Measurements from ENCODE around the gene OXGR1. TPM values are rescaled to one million over a fixed set of nuclear protein-coding genes. Genes with fewer than 3 reads are reported as not detected.
A peak's percentile ranks its signal among the peaks of the same experiment; 100 is the strongest.
"Not testable (repeated sequence)": the region's sequence is repeated elsewhere in the genome, so short reads cannot be mapped to it uniquely, and the experiment has no call there.

Gene OXGR1
- total RNA-seq, 3 donors from 2014 or later: not detected

DNA sequence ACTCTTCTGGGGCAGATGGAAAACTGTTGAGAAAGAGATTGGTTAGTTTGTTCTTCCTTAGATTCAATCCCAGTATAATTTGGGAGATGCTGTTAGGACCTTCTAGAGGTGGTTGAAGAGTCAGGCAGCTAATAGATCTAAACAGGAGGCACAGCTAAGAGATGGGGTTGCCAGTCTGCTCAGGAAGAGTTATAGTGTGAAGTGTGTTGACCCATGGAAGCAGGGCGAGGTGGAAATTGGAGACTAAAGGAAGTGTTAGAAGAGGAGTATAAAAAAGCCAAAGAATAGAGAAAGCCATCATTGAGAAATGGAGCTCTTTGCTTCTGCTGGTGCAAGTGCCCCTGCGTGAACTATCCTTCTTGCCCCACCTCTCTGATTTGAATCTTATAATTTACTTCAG is 3.8 kb upstream of the OXGR1 start:
- no peak for DNase-seq
- Mint-ChIP-seq H3K27me3 (ENCODE audit: low read depth) (peaks cover 41% of the 10 kb centered on the region), H3K9me3 (no peaks in the 10 kb centered on the region), H3K36me3 (ENCODE audit: insufficient read depth) (no peaks in the 10 kb centered on the region), H3K4me1 (ENCODE audit: low read depth) (peaks cover 2% of the 10 kb centered on the region), H3K4me3 (no peak overlapping the region)
- ATAC-seq: no peak

DNA sequence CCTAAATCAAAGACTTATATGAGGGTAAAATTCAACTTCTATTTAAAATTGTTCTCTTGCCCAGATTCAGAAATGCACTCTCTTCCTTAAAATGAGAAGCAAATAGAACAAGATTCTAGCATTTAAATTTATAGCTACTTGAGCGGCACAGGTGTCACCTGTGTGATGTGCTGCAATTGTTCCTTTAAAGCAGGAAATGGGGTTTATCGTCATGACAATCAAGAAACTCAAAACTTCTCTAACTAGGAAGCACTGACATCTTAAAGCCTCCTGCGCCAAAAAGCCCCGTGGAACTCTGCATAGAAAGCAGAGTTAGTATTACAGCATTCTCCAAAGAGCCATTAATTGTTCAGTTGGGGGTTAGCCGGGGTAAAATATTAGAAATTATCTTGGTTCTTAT is 2.6 kb upstream of the OXGR1 start:
- no peak overlapping the region for H3K4me3 Mint-ChIP-seq
- no peaks in the 10 kb centered on the region for H3K36me3 Mint-ChIP-seq (ENCODE audit: insufficient read depth)
- peaks cover 2% of the 10 kb centered on the region for H3K4me1 Mint-ChIP-seq (ENCODE audit: low read depth)
- peaks cover under 1% of the 10 kb centered on the region for H3K9me3 Mint-ChIP-seq
- DNase-seq (no peak), ATAC-seq (no peak)
- H3K27me3 Mint-ChIP-seq (ENCODE audit: low read depth): peaks cover 46% of the 10 kb centered on the region

DNA sequence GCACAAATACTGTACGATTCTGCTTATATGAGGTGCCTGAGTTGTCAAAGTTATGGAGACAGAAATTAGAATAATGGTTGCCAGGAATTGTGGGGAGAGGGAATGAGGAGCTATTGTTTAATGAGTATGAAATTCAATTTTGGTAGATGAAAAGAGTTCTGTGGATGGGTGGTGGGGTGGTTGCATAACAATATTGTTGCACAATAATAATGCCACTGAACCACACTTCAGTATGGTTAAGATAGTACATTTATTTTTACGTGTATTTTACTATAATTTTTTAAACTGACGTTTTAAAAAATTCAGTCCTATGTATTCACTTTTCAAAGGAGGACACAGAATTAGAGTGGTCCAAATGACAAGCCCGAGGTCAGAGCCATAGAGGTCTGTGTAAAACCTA is 1.8 kb upstream of the OXGR1 start:
- ATAC-seq (no peak), DNase-seq (no peak)
- Mint-ChIP-seq H3K4me1 (ENCODE audit: low read depth) (peaks cover 2% of the 10 kb centered on the region), H3K9me3 (peaks cover 5% of the 10 kb centered on the region), H3K4me3 (no peak overlapping the region), H3K36me3 (ENCODE audit: insufficient read depth) (no peaks in the 10 kb centered on the region), H3K27me3 (ENCODE audit: low read depth) (peaks cover 47% of the 10 kb centered on the region)

DNA sequence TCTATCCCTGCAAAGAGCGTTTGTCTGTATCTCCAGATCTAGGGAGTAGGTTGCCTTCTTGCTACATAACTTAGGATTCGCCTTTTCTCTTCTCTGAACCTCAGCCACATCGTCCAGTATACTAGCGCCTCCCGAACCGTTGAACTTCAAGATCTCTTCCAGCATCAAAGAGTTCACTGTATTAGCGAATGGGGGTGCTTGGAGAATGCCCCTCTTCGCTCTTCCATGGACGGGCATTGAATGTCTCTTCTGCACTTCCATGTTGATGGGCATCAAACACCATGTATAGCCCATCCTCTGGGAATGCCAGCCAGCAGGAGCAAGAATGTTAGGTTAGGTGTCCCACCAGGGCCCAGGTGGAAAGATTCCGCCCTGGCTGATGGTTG is 575 bp upstream of the OXGR1 start:
- peaks cover 5% of the 10 kb centered on the region for H3K9me3 Mint-ChIP-seq
- H3K4me1 Mint-ChIP-seq (ENCODE audit: low read depth): peaks cover 2% of the 10 kb centered on the region
- peaks cover 47% of the 10 kb centered on the region for H3K27me3 Mint-ChIP-seq (ENCODE audit: low read depth)
- DNase-seq (no peak), ATAC-seq (no peak)
- H3K4me3 Mint-ChIP-seq: no peak overlapping the region
- H3K36me3 Mint-ChIP-seq (ENCODE audit: insufficient read depth): no peaks in the 10 kb centered on the region

DNA sequence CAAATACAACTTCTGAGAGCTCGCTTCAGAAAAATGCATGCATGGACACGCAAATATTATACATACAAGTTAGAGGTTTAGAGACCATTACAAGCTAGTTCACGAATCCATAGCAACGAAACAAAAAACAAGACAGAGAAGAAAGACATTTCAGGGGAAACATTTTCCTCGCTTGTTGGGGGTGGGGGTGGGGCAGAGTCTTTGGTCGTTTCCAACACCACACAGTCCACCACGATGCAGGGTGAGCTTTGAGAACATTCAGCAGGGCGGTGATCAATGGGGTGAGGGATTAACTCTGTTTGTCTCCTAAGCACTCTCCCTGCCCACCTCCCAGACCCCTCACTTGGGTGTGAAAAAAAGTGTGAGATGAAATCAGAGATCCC is 651 bp downstream of the OXGR1 start:
- peaks cover 2% of the 10 kb centered on the region for H3K4me1 Mint-ChIP-seq (ENCODE audit: low read depth)
- peaks cover 51% of the 10 kb centered on the region for H3K27me3 Mint-ChIP-seq (ENCODE audit: low read depth)

DNA sequence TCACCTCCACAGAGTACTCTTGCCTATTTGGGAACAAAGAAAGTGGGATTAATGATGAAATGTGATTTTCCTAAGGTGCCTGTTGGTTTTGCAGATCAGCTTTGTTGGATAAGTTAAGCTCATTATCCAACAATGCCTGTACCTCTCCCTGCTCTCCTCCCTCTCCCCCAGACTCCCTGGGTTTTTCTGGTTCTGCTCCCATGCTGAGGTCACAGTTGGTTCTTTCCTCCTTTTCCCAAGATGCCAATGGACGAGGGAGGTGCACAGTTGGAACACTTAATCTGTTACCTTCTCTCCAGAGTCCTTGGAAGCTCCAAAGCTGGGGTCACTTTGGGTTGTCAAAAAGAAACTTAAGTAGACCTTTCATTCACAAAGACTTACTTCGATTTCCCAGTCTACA is 1.6 kb downstream of the OXGR1 start:
- peaks cover 5% of the 10 kb centered on the region for H3K9me3 Mint-ChIP-seq

More for the DNA sequence above, 651 bp downstream of the OXGR1 start:
- DNase-seq (no peak), ATAC-seq (no peak)
- H3K4me3 Mint-ChIP-seq: peak overlapping the region; percentile 27
- H3K36me3 Mint-ChIP-seq (ENCODE audit: insufficient read depth): no peaks in the 10 kb centered on the region
- H3K9me3 Mint-ChIP-seq: peaks cover 5% of the 10 kb centered on the region

DNA sequence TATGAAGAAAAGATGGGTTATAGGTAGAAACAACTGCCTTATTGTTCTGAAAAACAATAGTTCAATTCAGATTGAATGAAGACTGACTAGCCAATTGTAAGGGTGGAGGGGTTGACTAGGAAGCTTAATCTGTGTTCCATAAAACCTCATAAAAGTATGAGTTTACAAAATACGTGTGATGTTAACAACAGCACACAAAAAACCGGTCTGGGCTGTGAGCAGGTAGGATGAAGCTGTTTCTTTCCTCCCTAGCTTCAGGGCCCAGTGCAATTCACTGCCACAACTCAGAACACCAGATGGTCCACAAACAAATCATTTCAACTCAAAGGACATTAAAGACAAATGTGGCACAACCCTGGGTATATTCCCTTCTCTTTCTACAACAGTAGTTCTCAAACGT is 3.2 kb downstream of the OXGR1 start:
- ATAC-seq: no peak
- Mint-ChIP-seq H3K4me1 (ENCODE audit: low read depth) (peaks cover 2% of the 10 kb centered on the region), H3K9me3 (peaks cover 5% of the 10 kb centered on the region), H3K27me3 (ENCODE audit: low read depth) (peaks cover 48% of the 10 kb centered on the region), H3K4me3 (no peak overlapping the region), H3K36me3 (ENCODE audit: insufficient read depth) (no peaks in the 10 kb centered on the region)
- DNase-seq: no peak

More for the DNA sequence above, 1.6 kb downstream of the OXGR1 start:
- Mint-ChIP-seq H3K4me3 (no peak overlapping the region), H3K27me3 (ENCODE audit: low read depth) (peaks cover 48% of the 10 kb centered on the region), H3K4me1 (ENCODE audit: low read depth) (peaks cover 2% of the 10 kb centered on the region), H3K36me3 (ENCODE audit: insufficient read depth) (no peaks in the 10 kb centered on the region)
- DNase-seq: no peak
- no peak for ATAC-seq

DNA sequence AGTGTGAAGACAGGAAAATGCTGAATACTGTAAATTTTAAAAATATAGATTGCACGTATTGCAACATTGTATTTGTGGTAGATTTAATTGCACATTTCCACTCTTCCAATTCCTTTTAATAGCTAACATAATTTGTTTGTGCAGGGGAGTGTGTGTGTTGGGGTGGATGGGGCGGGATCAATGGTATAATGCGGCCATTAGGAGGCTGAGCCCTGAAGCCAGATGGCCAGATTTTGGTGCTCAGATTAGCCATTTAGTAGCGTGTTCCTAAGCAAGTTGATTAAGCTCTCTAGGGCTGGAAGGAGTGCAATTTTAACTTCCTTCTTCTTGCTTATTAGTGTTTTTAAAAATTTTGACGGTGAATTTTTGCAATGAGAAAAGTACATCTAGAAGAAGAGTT is 5.8 kb downstream of the OXGR1 start:
- Mint-ChIP-seq H3K4me3 (no peak overlapping the region), H3K9me3 (peaks cover 5% of the 10 kb centered on the region), H3K4me1 (ENCODE audit: low read depth) (peaks cover 8% of the 10 kb centered on the region), H3K36me3 (ENCODE audit: insufficient read depth) (no peaks in the 10 kb centered on the region), H3K27me3 (ENCODE audit: low read depth) (peaks cover 28% of the 10 kb centered on the region)
- ATAC-seq (no peak), DNase-seq (no peak)

DNA sequence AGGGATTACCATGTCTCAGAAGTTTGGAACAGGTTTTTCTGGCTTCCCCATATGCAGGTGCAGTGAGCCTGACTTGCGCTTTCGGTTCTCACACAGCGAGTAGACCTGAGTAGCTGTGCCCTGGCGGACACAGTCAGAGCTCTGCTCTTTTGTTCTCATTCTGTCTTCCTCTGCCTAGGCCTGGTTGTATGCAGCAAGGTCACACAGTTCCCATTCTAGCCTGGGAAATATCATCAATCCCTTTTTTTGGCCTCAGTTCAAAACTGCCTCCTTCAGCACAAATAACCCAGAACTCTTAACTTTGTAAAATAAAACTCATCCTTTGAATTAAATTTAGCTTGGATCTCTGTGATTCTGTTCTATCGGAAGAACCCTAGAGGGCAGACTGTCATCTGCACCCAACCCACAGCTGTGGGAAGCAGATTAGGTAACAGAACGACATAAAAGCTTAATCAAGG is 10.2 kb downstream of the OXGR1 start:
- DNase-seq (no peak), ATAC-seq (peak; percentile 58 to 66)
- Mint-ChIP-seq H3K27me3 (ENCODE audit: low read depth) (peaks cover 7% of the 10 kb centered on the region), H3K9me3 (no peaks in the 10 kb centered on the region), H3K36me3 (ENCODE audit: insufficient read depth) (no peaks in the 10 kb centered on the region), H3K4me3 (no peak overlapping the region), H3K4me1 (ENCODE audit: low read depth) (peaks cover 13% of the 10 kb centered on the region)

DNA sequence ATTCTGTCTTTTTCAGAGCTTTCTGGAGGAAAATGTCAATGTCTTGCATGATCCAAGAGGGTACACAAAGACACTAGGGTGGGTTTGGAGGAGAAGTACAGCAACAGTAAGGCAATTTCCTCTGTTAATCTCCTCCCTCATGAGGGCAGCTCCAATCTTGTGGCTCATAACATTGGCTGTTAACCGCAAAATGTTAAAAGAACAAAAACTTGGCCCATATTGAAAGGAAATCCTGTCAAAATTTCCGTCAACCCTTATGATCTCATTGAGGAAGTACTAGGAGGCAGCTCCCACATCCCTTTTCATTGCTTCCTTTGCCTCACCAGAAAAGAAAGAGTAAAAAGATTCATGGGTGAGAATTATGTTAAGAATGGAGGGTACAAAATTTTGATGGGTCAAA is 11.6 kb downstream of the OXGR1 start:
- DNase-seq (no peak), ATAC-seq (no peak)
- Mint-ChIP-seq H3K36me3 (ENCODE audit: insufficient read depth) (no peaks in the 10 kb centered on the region), H3K4me1 (ENCODE audit: low read depth) (peaks cover 13% of the 10 kb centered on the region), H3K4me3 (no peak overlapping the region), H3K9me3 (no peaks in the 10 kb centered on the region), H3K27me3 (ENCODE audit: low read depth) (peaks cover 7% of the 10 kb centered on the region)

DNA sequence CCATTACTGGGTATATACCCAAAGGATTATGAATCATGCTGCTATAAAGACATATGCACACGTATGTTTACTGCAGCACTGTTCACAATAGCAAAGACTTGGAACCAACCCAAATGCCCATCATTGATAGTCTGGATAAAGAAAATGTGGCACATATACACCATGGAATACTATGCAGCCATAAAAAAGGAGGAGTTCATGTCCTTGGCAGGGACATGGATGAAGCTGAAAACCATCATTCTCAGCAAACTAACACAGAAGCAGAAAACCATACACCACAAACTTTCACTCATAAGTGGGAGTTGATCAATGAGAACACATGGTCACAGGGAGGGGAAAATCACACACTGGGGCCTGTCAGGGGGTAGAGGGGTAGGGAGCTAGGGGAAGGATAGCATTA is 14.4 kb downstream of the OXGR1 start:
- Mint-ChIP-seq H3K4me1 (ENCODE audit: low read depth) (peaks cover 13% of the 10 kb centered on the region), H3K27me3 (ENCODE audit: low read depth) (peaks cover 16% of the 10 kb centered on the region)
- DNase-seq; H3K9me3 Mint-ChIP-seq; H3K36me3 Mint-ChIP-seq (ENCODE audit: insufficient read depth); H3K4me3 Mint-ChIP-seq; ATAC-seq: not testable (repeated sequence)

DNA sequence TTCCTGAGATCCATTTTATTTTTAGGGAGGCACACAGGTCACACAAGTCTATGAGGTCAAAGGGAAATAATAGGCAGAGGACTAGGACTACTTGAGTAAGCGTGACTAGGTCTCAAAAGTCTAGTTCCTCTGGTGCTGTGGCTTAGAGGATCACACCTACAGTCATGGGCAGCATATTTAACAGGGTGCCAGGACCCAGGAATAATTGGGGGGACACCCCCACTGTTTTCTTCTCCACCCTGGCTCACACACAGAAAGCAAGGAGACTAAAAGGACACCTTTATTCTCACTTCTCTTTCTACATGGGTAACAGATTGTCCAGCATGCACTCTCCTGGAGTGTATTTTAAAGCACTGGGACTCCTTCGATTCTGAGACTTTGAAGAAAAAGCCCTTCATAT is 26.2 kb downstream of the OXGR1 start:
- peaks cover 42% of the 10 kb centered on the region for H3K9me3 Mint-ChIP-seq
- peaks cover 2% of the 10 kb centered on the region for H3K36me3 Mint-ChIP-seq (ENCODE audit: insufficient read depth)
- H3K27me3 Mint-ChIP-seq (ENCODE audit: low read depth): no peaks in the 10 kb centered on the region
- no peak for ATAC-seq
- H3K4me1 Mint-ChIP-seq (ENCODE audit: low read depth): no peaks in the 10 kb centered on the region
- H3K4me3 Mint-ChIP-seq: no peak overlapping the region
- DNase-seq: no peak

DNA sequence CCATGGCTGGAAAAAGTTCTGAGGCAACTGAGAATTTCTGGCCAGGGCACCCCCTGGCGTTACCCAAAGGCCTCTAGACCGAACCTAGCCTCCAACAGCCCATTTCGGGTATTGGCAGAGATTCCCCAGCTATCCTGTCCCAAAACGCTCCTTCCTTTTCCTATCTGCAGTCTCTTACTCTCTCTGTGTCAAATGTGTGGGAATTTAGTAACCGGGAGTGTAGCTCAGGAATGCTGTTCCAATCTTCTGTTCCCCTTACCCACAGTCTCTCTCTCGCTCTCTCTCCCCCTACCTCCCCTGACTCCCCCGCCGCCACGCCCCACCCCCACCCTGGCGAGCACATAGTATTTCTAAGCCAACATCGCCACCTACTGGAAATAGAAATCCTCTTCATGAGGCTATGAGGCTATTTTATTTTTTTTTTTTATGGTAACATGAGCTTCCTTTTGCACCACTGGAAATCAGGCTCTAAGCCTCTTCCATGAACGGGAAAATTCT is 27.0 kb downstream of the OXGR1 start:
- Mint-ChIP-seq H3K4me1 (ENCODE audit: low read depth) (no peaks in the 10 kb centered on the region), H3K36me3 (ENCODE audit: insufficient read depth) (peaks cover 2% of the 10 kb centered on the region), H3K9me3 (peaks cover 42% of the 10 kb centered on the region), H3K4me3 (no peak overlapping the region), H3K27me3 (ENCODE audit: low read depth) (no peaks in the 10 kb centered on the region)
- DNase-seq (no peak), ATAC-seq (no peak)

DNA sequence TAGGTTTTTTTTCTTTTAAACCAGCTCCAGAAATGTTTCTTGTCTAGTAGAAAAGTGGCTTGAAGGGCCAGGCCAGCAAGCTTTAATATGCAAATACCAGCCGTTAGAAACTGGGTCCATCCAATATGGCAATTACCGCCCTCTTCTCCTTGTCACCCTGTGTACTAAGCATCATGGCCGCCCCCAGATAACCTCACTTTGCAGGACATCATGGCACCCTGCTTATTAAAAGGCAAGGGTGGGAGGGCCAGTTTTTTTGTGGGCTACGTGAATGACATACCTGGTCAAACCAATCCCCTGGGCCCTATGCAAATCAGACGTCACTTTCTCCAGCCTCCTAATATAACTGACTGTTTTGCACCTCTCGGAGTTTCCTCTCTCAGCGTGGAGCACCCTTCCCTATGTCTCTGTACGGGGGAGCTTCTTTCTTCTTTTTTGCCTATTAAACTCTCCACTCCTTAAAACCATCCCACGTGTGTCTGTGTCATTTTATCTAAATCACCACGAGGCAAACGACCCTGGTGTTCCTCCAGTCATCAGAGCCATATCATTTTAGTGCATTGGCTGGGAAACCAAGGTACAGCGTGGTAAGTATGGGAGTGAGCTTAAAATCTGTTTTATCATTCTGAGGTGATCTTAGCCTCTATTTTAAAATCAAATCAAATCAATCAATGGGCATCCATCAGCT is 27.7 kb downstream of the OXGR1 start:
- ATAC-seq (no peak), DNase-seq (no peak)
- Mint-ChIP-seq H3K4me3 (no peak overlapping the region), H3K36me3 (ENCODE audit: insufficient read depth) (peaks cover 2% of the 10 kb centered on the region), H3K9me3 (peaks cover 42% of the 10 kb centered on the region), H3K27me3 (ENCODE audit: low read depth) (no peaks in the 10 kb centered on the region), H3K4me1 (ENCODE audit: low read depth) (no peaks in the 10 kb centered on the region)

DNA sequence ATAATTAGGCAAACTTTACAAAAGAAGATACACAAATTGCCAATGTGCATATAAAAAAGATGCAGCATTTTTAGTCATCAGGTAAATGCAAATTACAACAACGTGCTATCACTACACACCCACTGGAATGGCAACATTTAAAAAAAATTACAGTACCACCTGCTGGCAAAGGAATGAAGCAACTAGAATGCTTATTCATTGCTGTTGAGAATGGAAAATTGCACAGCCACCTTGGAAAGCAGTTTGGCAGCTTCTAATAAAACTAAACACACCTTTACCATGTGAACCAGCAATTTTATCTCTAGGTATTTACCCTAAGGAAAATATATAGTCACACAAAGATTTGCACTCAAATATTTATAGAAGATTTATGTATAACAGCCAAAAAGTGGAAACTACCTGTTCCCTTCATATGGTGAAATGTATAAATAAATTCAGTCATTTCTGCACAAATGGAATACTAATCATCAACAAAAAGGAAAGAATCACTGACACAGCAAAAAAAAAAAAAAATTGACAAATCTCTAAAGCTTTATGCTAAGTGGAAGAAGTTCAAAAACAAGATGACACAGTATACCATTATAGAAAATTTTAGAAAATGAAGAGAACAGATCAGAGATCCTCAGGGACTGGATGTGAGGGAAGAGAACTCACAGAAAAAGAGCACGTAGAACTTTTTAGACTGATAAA is 30.3 kb downstream of the OXGR1 start:
- no peak for ATAC-seq
- Mint-ChIP-seq H3K4me1 (ENCODE audit: low read depth) (no peaks in the 10 kb centered on the region), H3K9me3 (peaks cover 30% of the 10 kb centered on the region), H3K36me3 (ENCODE audit: insufficient read depth) (peaks cover 2% of the 10 kb centered on the region), H3K4me3 (no peak overlapping the region), H3K27me3 (ENCODE audit: low read depth) (no peaks in the 10 kb centered on the region)
- no peak for DNase-seq

Data from activated T-cell treated with anti-CD3 and anti-CD28 coated beads, Interleukin-2, amount 50 U/mL, for 4 hours (primary cell).